Measurements from ENCODE around the gene MRPS12.

MRPS12 gene

GRCh38 chr19:38893341-38893771, 37.4 kb upstream of the MRPS12 start:
- TF ChIP-seq CTCF (IDR thresholded peaks at IDR 0.05; ENCODE audit: insufficient read depth, low read length, poor library complexity, severe bottlenecking): no peak

GRCh38 chr19:38894968-38895367, 35.8 kb upstream of the MRPS12 start:
- Histone ChIP-seq H3K4me2 (ENCODE audit: low read depth, low read length, poor library complexity, severe bottlenecking) (no peak overlapping the region), H4K20me1 (ENCODE audit: low read depth, low read length) (no peaks in the 10 kb centered on the region), H3K9ac (ENCODE audit: low read length) (no peak overlapping the region), H3F3A (ENCODE audit: insufficient read depth) (no peaks in the 10 kb centered on the region), H3K27ac (ENCODE audit: low read depth, low read length) (no peak overlapping the region), H3K27me3 (ENCODE audit: low read length) (no peaks in the 10 kb centered on the region), H3K4me3 (ENCODE audit: insufficient read depth, low read length, poor library complexity, severe bottlenecking) (no peak overlapping the region), H2AFZ (ENCODE audit: low read depth, low read length, severe bottlenecking) (no peak overlapping the region), H3K36me3 (ENCODE audit: low read length) (no peaks in the 10 kb centered on the region), H3K79me2 (ENCODE audit: insufficient read depth, low read length) (no peaks in the 10 kb centered on the region), H3K9me2 (replicated peaks; ENCODE audit: insufficient read depth, low read length) (no peaks in the 10 kb centered on the region), H3K9me3 (ENCODE audit: insufficient read depth, low read length) (no peaks in the 10 kb centered on the region)
- no peak for TF ChIP-seq CTCF (IDR thresholded peaks at IDR 0.05; ENCODE audit: insufficient read depth, low read length, poor library complexity, severe bottlenecking)
- no peak for TF ChIP-seq EZH2phosphoT487 (conservative IDR thresholded peaks at IDR 0.05; ENCODE audit: low read length)

More at GRCh38 chr19:38893341-38893771, 37.4 kb upstream of the MRPS12 start:
- Histone ChIP-seq H3K27ac (ENCODE audit: low read depth, low read length) (no peak overlapping the region), H3K9ac (ENCODE audit: low read length) (no peak overlapping the region), H3K9me2 (replicated peaks; ENCODE audit: insufficient read depth, low read length) (no peaks in the 10 kb centered on the region), H4K20me1 (ENCODE audit: low read depth, low read length) (no peaks in the 10 kb centered on the region), H3F3A (ENCODE audit: insufficient read depth) (no peaks in the 10 kb centered on the region), H3K27me3 (ENCODE audit: low read length) (no peaks in the 10 kb centered on the region), H3K4me2 (ENCODE audit: low read depth, low read length, poor library complexity, severe bottlenecking) (no peak overlapping the region), H3K79me2 (ENCODE audit: insufficient read depth, low read length) (no peaks in the 10 kb centered on the region), H3K4me3 (ENCODE audit: insufficient read depth, low read length, poor library complexity, severe bottlenecking) (no peak overlapping the region), H2AFZ (ENCODE audit: low read depth, low read length, severe bottlenecking) (no peak overlapping the region), H3K9me3 (ENCODE audit: insufficient read depth, low read length) (no peaks in the 10 kb centered on the region), H3K36me3 (ENCODE audit: low read length) (no peaks in the 10 kb centered on the region)

GRCh38 chr19:38898788-38899446, 31.8 kb upstream of the MRPS12 start:
- peak overlapping the region; percentile 71 for H3K9ac ChIP-seq (ENCODE audit: low read length)
- peak overlapping the region; percentile 80 for H3K4me2 ChIP-seq (ENCODE audit: low read depth, low read length, poor library complexity, severe bottlenecking)
- H3K9me3 ChIP-seq (ENCODE audit: insufficient read depth, low read length): no peaks in the 10 kb centered on the region
- H3K79me2 ChIP-seq (ENCODE audit: insufficient read depth, low read length): peaks cover 29% of the 10 kb centered on the region
- no peak overlapping the region for H3K27ac ChIP-seq (ENCODE audit: low read depth, low read length)
- H3K27me3 ChIP-seq (ENCODE audit: low read length): no peaks in the 10 kb centered on the region
- no peak for TF ChIP-seq EZH2phosphoT487 (conservative IDR thresholded peaks at IDR 0.05; ENCODE audit: low read length)
- TF ChIP-seq CTCF (IDR thresholded peaks at IDR 0.05; ENCODE audit: insufficient read depth, low read length, poor library complexity, severe bottlenecking): no peak
- peak overlapping the region; percentile 91 for H3K4me3 ChIP-seq (ENCODE audit: insufficient read depth, low read length, poor library complexity, severe bottlenecking)
- H4K20me1 ChIP-seq (ENCODE audit: low read depth, low read length): no peaks in the 10 kb centered on the region
- H3F3A ChIP-seq (ENCODE audit: insufficient read depth): no peaks in the 10 kb centered on the region; the same call in 1 of the 2 replicates
- no peaks in the 10 kb centered on the region for H3K9me2 ChIP-seq (replicated peaks; ENCODE audit: insufficient read depth, low read length)
- peak overlapping the region; percentile 67 for H2AFZ ChIP-seq (ENCODE audit: low read depth, low read length, severe bottlenecking)
- no peaks in the 10 kb centered on the region for H3K36me3 ChIP-seq (ENCODE audit: low read length)
